Activated CD4-positive, alpha-beta memory T cell treated with anti-CD3 and anti-CD28 coated beads for 36 hours (primary cell): ENCODE results near the gene AKAP1. TPM values are rescaled to one million over a fixed set of nuclear protein-coding genes. Genes with fewer than 3 reads are reported as not detected.

Experiments used
- CTCF ChIA-PET: fragments of 350-600 bp; sonication (Branson Sonifier 250); formaldehyde crosslinking; loops from one replicate; lab custom pipeline; 2021; ENCODE audit warnings: antibody characterized with exemption, inconsistent platforms; lab: Charles Lee
- POLR2A ChIA-PET: fragments of 350-600 bp; sonication (Branson Sonifier 250); formaldehyde crosslinking; loops from one replicate; lab custom pipeline; 2021; ENCODE audit warnings: antibody characterized with exemption; lab: Charles Lee
- DNase-seq: peaks from one replicate; pipeline ENCODE4 v3.0.0-alpha.2; 2020
- H3K27ac Mint-ChIP-seq: one replicate; pipeline ENCODE4 v1.8.0; 2021; ENCODE audit warnings: mixed read lengths
- H3K27me3 Mint-ChIP-seq: one replicate; pipeline ENCODE4 v1.8.0; 2021; ENCODE audit warnings: mixed read lengths
- H3K36me3 Mint-ChIP-seq: one replicate; pipeline ENCODE4 v1.8.0; 2021; ENCODE audit warnings: mixed read lengths
- H3K4me1 Mint-ChIP-seq: one replicate; pipeline ENCODE4 v1.8.0; 2021; ENCODE audit warnings: low read depth, mixed read lengths
- H3K4me3 Mint-ChIP-seq: one replicate; pipeline ENCODE4 v1.8.0; 2021; ENCODE audit warnings: mild to moderate bottlenecking, mixed read lengths
- H3K9me3 Mint-ChIP-seq: one replicate; pipeline ENCODE4 v1.8.0; 2021; ENCODE audit warnings: mixed read lengths
- intact Hi-C: fragments of 100-400 bp; cut with micrococcal nuclease; formaldehyde crosslinking; loops from one replicate; pipeline ENCODE4 v1.15.1; 2023
- total RNA-seq, 2 experiments: library from RNA; stranded (reverse); gene quantifications; one replicate each; pipeline ENCODE4 v1.2.3, GENCODE V29; 2021

AKAP1 gene, protein sequence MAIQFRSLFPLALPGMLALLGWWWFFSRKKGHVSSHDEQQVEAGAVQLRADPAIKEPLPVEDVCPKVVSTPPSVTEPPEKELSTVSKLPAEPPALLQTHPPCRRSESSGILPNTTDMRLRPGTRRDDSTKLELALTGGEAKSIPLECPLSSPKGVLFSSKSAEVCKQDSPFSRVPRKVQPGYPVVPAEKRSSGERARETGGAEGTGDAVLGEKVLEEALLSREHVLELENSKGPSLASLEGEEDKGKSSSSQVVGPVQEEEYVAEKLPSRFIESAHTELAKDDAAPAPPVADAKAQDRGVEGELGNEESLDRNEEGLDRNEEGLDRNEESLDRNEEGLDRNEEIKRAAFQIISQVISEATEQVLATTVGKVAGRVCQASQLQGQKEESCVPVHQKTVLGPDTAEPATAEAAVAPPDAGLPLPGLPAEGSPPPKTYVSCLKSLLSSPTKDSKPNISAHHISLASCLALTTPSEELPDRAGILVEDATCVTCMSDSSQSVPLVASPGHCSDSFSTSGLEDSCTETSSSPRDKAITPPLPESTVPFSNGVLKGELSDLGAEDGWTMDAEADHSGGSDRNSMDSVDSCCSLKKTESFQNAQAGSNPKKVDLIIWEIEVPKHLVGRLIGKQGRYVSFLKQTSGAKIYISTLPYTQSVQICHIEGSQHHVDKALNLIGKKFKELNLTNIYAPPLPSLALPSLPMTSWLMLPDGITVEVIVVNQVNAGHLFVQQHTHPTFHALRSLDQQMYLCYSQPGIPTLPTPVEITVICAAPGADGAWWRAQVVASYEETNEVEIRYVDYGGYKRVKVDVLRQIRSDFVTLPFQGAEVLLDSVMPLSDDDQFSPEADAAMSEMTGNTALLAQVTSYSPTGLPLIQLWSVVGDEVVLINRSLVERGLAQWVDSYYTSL
- total RNA-seq, result 10 to 100 TPM; 24.5 to 30.8 TPM

DNA sequence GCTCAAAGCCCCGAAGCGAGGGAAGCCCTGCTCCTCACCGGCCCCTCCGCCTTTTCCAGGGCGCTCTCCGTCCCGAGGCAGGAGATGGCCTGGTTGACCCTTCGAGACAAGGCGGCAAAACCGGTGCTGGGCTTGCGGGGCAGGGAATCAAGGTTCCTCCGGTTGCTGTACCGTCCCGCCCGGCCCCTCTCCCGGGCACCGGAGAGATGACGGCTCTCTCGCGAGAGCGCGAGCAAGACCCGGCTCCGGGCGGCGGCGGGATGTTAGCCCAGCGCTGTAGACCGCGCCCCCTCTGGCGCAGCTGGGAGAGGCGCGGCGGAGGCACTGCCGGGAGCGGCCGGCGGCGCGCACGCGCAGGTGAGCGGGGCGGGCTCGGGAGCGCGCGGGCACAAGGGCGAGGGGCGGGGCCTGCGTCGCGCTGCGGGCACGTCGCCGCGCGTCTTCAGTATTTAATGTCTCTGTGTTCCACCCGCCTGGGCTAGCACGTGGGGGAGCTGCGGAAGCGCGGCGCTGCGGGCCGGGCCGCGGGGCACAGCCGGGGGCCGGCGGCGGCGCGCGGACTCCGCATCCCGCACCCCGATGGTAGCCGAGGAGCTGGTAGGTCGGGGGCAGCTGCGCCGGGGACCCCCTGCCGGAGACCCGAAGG, at the start of gene AKAP1:
AKAP1 (plus strand) TSS at position 445 of the 646 bp plus-strand sequence. CDS start 20,219 bp downstream, outside the sequence.
- POLR2A ChIA-PET, result interaction anchor here (0.9 to 2.4 kb wide), 5 partner anchors 12 to 765 kb away, joined by 3 to 6 read pairs (median 4); partner anchors contain the start of genes C17orf67, DGKE, MRPS23 and SCPEP1
- H3K4me1 Mint-ChIP-seq, result peaks cover 38% of the 10 kb centered on the region
- H3K9me3 Mint-ChIP-seq, result no peaks in the 10 kb centered on the region

DNA sequence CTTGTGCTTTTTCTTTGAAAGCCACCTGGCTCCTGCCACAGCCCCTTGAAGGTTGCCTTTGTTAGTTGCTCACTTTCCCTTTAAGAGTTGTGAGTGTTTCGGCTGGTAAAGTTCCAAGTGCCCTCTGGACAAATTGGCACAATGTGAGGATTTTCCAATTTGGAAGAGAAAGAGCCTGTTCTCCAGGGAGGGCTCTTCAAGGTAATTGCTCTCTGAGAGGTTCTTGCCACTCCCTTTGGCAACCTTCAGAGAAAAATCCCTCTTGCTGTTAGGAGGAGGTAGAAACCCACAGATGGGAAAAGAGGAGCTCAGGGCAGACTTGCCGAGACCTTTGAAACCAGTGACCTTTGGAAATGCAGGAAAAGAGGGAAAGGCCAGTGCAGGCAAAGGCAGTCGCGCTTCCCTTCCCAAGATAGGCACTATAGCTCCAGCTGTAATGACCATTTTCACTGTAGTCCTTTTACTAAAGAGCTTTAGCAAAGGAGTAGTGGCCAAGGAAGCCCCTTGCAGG, 49.0 kb upstream of the AKAP1 start:
- intact Hi-C loops, result no loop called here
- Mint-ChIP-seq H3K4me1 (no peaks in the 10 kb centered on the region), H3K27me3 (peaks cover 24% of the 10 kb centered on the region), H3K4me3 (no peak overlapping the region), H3K36me3 (no peaks in the 10 kb centered on the region), H3K9me3 (no peaks in the 10 kb centered on the region), H3K27ac (no peak overlapping the region)
- CTCF ChIA-PET, result no interaction called here
- DNase-seq, result no peak
- POLR2A ChIA-PET, result no interaction called here

More for the DNA sequence above, at the start of gene AKAP1:
- peak within 1 kb of the TSS; percentile 82 for H3K4me3 Mint-ChIP-seq
- CTCF ChIA-PET, result interaction anchor here (0.6 to 1.5 kb wide), 5 partner anchors 13 to 158 kb away, joined by 3 to 4 read pairs (median 3); partner anchors contain the start of gene COIL
- intact Hi-C loops, result loop anchor here (1.0 to 5.0 kb wide), 3 partner anchors 107 to 767 kb away; partner anchors contain the start of genes DGKE, MRPS23 and SCPEP1
- H3K27ac Mint-ChIP-seq, result peak within 1 kb of the TSS; percentile 84
- H3K36me3 Mint-ChIP-seq, result no peaks in the 10 kb centered on the region
- no peaks in the 10 kb centered on the region for H3K27me3 Mint-ChIP-seq
- DNase-seq, result peak; percentile 96

DNA sequence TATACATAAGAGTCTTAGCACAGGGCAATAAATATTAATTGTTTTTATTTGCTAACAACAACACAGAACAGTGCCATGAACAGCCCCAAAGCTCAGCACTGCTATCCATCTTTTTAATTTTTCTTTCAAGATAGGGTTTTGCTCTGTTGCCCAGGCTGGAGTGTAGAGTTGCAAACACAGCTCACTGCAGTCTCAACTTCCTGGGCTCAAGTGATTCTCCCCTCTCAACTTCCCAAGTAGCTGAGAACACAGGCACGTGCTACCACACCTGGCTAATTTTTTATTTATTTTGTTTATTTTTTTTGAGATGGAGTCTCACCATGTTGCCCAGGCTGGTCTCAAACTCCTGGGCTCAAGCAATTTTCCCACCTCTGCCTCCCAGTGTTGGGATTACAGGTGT, 47.6 kb upstream of the AKAP1 start:
- no peaks in the 10 kb centered on the region for H3K36me3 Mint-ChIP-seq
- CTCF ChIA-PET, result no interaction called here

DNA sequence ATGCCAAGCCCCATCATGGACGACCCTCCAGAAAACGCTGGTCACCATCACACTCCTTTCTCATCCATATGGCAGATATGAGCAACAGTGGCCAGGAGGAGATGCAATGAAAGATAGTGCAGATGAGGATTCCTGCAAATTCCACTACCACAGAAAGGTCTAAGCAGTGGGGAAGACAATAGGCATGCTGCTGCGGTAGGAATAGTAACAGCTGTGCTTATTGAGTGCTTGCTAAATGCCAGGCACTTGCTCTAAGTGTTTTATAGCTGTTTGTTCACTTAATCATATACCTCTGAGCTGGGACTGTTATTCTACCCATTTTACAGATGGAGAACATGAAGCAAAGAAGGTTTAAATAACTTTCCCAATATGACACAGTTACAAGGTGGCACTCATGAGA, 46.6 kb upstream of the AKAP1 start:
- no peak for DNase-seq
- ChIA-PET CTCF (no interaction called here), POLR2A (no interaction called here)

More for the DNA sequence above, 47.6 kb upstream of the AKAP1 start:
- DNase-seq, result no peak
- Mint-ChIP-seq H3K27me3 (peaks cover 26% of the 10 kb centered on the region), H3K9me3 (no peaks in the 10 kb centered on the region), H3K4me3 (no peak overlapping the region), H3K4me1 (no peaks in the 10 kb centered on the region), H3K27ac (no peak overlapping the region)
- POLR2A ChIA-PET, result no interaction called here
- intact Hi-C loops, result no loop called here

DNA sequence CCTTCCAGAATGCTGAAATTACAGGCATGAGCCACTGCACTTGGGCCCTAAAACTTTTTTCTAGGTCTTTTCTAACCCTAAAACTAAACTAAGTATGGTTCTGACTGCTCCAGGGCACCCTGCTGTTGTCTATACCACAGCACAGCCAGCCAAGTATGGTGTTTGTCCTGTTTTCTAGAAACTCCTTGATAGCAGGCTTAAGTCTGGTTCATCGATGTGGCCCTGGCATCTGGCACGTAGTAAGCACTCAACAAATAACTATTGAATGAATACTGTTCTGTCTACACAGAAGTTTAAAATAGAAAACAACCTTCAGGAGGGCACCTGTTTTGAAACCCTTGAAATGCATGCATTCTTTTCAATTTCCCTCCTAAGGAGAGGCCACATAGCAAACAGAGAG, 44.5 kb upstream of the AKAP1 start:
- Mint-ChIP-seq H3K27ac (no peak overlapping the region), H3K9me3 (no peaks in the 10 kb centered on the region), H3K4me1 (peaks cover 5% of the 10 kb centered on the region), H3K4me3 (no peak overlapping the region), H3K36me3 (no peaks in the 10 kb centered on the region), H3K27me3 (peaks cover 41% of the 10 kb centered on the region)
- ChIA-PET POLR2A (no interaction called here), CTCF (no interaction called here)
- no peak for DNase-seq
- intact Hi-C loops, result no loop called here

More for the DNA sequence above, 46.6 kb upstream of the AKAP1 start:
- intact Hi-C loops, result no loop called here
- Mint-ChIP-seq H3K36me3 (no peaks in the 10 kb centered on the region), H3K27me3 (peaks cover 30% of the 10 kb centered on the region), H3K27ac (no peak overlapping the region), H3K9me3 (no peaks in the 10 kb centered on the region), H3K4me3 (no peak overlapping the region), H3K4me1 (no peaks in the 10 kb centered on the region)

DNA sequence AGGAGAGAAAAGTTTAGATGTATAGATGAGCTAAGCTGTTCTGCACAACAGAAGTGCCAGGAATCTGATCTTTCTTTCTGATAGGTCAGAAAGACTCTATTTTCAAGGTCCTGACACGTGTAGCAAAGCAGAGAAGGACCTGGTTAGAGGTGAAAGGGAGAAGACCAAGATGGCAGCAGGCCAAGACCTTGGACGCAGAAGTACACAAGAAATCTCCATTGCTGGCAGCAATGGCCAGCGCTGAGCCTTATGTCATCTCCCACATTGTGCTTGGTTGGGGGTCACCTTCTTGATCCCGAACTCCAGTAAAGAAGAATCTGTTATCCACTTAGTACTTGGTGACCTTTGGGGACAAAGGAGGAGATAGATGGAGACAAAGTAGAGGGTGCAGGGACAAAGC, 41.8 kb upstream of the AKAP1 start:
- intact Hi-C loops, result no loop called here
- ChIA-PET POLR2A (no interaction called here), CTCF (no interaction called here)
- H3K27ac Mint-ChIP-seq, result no peak overlapping the region
- no peak overlapping the region for H3K4me3 Mint-ChIP-seq
- no peaks in the 10 kb centered on the region for H3K9me3 Mint-ChIP-seq
- H3K36me3 Mint-ChIP-seq, result no peaks in the 10 kb centered on the region
- H3K27me3 Mint-ChIP-seq, result peaks cover 43% of the 10 kb centered on the region
- H3K4me1 Mint-ChIP-seq, result peaks cover 12% of the 10 kb centered on the region
- no peak for DNase-seq

DNA sequence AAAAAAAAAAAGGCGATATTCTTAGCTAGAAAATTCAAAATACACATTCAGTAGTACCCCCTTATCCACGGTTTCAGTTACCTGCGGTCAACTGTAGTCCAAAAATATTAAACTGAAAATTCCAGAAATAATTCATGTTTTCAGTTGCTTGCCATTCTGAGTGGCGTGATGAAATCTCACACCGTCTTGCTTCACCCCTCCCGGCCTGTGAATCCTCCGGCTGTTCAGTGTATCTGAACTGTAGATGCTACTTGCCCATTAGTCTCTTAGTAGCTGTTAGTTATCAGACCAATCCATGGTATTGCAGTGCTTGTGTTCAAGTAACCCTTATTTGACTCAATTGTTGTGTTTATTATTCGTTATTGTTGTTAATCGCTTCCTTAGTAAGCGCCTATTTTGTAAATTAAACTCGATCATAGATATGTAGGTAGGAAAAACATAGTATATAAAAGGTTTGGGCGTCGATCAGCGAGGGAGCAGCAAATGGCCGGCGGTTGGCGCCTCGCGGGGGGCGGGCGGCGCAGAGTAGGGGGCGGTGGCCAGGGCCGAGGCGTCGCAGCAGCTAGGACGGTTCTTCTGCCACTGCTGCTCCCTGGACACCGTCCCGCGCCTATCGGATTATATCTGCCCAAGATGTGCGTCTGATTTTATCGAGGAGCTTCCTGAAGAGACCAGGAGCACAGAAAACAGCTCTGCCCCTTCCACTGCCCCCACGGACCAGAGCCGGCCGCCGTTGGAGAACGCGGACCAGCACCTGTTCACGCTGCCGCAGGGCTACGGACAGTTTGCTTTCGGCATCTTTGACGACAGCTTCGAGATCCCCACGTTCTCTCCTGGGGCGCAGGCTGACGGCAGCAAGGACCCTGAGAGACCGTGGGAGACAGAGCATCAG, 39.8 kb upstream of the AKAP1 start:
- intact Hi-C loops, result no loop called here
- no peak overlapping the region for H3K27ac Mint-ChIP-seq
- H3K9me3 Mint-ChIP-seq, result no peaks in the 10 kb centered on the region
- H3K4me1 Mint-ChIP-seq, result peaks cover 12% of the 10 kb centered on the region
- DNase-seq, result peak; percentile 8
- H3K36me3 Mint-ChIP-seq, result no peaks in the 10 kb centered on the region
- H3K27me3 Mint-ChIP-seq, result peaks cover 37% of the 10 kb centered on the region
- POLR2A ChIA-PET, result no interaction called here
- peak overlapping the region; percentile 33 for H3K4me3 Mint-ChIP-seq
- CTCF ChIA-PET, result no interaction called here

DNA sequence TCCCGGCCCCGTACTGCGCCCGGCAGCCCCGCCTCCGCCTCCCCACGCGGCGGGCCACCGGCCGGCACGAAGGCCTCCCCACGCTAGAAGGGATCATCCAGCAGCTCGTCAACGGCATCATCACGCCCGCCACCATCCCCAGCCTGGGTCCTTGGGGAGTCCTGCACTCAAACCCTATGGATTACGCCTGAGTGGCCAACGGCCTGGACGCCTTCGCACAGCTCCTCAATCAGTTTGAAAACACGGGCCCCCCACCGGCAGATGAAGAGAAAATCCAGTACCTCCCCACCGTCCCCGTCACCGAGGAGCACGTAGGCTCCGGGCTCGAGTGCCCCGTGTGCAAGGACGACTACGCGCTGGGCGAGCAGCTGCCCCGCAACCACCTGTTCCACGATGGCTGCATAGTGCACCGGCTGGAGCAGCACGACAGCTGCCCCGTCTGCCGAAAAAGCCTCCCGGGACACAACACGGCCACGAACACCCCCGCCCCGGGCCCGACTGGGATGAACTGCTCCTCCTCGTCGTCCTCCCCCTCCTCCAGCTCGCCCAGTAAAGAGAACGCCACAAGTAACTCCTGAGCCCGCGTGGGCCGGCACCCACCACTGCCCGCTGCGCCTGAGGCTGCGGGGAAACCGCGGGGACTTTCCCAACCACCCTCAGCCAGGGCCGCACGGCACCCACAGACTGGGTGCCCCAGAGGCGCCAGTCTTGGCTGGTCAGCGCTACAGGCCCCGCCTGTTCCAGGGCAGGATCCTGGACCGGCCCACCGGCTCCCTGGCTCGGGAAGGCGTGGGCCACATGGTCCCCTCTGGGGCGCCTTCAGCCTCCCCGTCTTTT, 39.0 kb upstream of the AKAP1 start:
- peak; percentile 54 for DNase-seq
- H3K27me3 Mint-ChIP-seq, result peaks cover 39% of the 10 kb centered on the region
- peak overlapping the region; percentile 58 for H3K4me3 Mint-ChIP-seq
- H3K4me1 Mint-ChIP-seq, result peaks cover 12% of the 10 kb centered on the region
- intact Hi-C loops, result no loop called here
- H3K9me3 Mint-ChIP-seq, result no peaks in the 10 kb centered on the region
- H3K36me3 Mint-ChIP-seq, result no peaks in the 10 kb centered on the region
- ChIA-PET POLR2A (no interaction called here), CTCF (no interaction called here)
- no peak overlapping the region for H3K27ac Mint-ChIP-seq

DNA sequence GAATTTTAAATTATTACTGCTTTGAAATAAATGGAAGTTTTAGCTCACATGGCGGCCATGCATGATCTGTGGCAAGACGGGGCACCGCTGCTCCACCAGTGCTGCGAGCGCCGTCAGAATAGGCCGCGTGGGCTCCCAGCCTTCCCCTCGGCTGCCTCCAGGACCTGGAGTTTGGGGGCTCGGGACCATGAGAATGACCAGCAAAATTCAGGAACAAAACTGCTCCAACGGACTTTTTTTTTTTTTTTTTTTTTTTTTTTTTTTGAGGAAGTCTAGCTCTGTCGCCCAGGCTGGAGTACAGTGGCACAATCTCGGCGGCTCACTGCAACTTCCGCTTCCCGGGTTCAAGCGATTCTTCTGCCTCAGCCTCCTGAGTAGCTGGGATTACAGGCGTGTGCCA, 38.3 kb upstream of the AKAP1 start:
- CTCF ChIA-PET, result no interaction called here
- DNase-seq, result no peak
- Mint-ChIP-seq H3K36me3 (no peaks in the 10 kb centered on the region), H3K27me3 (peaks cover 38% of the 10 kb centered on the region), H3K4me1 (peaks cover 12% of the 10 kb centered on the region), H3K9me3 (no peaks in the 10 kb centered on the region), H3K27ac (no peak overlapping the region), H3K4me3 (no peak overlapping the region)
- POLR2A ChIA-PET, result no interaction called here
- intact Hi-C loops, result no loop called here

DNA sequence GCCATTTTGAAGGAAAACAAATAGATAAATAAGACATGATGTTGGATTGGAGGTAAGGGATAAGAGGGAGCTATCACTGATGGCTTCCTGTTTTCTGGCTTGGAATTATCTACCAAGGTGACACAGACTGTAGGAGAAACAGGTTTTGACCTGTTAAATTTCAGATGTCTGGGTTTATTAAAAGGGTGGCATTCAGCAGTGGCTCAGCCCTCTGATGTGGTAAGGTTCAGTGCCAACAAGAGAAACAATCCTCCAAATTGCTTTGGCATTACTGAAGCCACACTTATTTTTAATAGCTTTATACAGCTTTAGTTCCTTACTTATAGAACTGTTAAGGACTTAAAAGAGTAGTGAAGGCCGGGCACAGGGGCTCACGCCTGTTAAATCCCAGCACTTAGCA, 37.0 kb upstream of the AKAP1 start:
- Mint-ChIP-seq H3K4me3 (no peak overlapping the region), H3K36me3 (no peaks in the 10 kb centered on the region), H3K9me3 (no peaks in the 10 kb centered on the region), H3K4me1 (peaks cover 12% of the 10 kb centered on the region), H3K27ac (no peak overlapping the region), H3K27me3 (peaks cover 35% of the 10 kb centered on the region)
- no peak for DNase-seq
- intact Hi-C loops, result no loop called here
- ChIA-PET CTCF (interaction anchor here (1.2 kb wide), 1 partner anchor 801 kb away, joined by 3 read pairs; no protein-coding TSS in a partner anchor), POLR2A (no interaction called here)
